Neural progenitor cell (in vitro differentiated cells): ENCODE results near the gene TTLL9. TPM values are rescaled to one million over a fixed set of nuclear protein-coding genes. Genes with fewer than 3 reads are reported as not detected.

ENCODE experiments used
- DNase-seq: peaks from one replicate; pipeline ENCODE4 v3.0.0-alpha.2; 2016; ENCODE audit warnings: low spot score
- H2AFZ ChIP-seq: fragments of 200-600 bp; sonication (generic); replicated peaks from 2 replicates; pipeline ENCODE4 v1.6.1; 2016; ENCODE audit warnings: antibody characterized with exemption
- H3F3A ChIP-seq: fragments of 200-600 bp; sonication (generic); 2 replicates; pipeline ENCODE4 v1.6.1; 2016; ENCODE audit warnings: antibody characterized with exemption, low read depth
- H3K27ac ChIP-seq: fragments of 200-600 bp; sonication (generic); 2 replicates; pipeline ENCODE4 v1.5.1; 2016; ENCODE audit warnings: mild to moderate bottlenecking
- H3K27me3 ChIP-seq: fragments of 200-600 bp; sonication (generic); 2 replicates; pipeline ENCODE4 v1.6.1; 2016; ENCODE audit warnings: mild to moderate bottlenecking, moderate library complexity
- H3K36me3 ChIP-seq: fragments of 200-600 bp; sonication (generic); 2 replicates; pipeline ENCODE4 v1.5.1; 2016
- H3K4me1 ChIP-seq: fragments of 200-600 bp; sonication (generic); 2 replicates; pipeline ENCODE4 v1.6.1; 2016; ENCODE audit warnings: mixed run types
- H3K4me2 ChIP-seq: fragments of 200-600 bp; sonication (generic); 2 replicates; pipeline ENCODE4 v1.6.1; 2016
- H3K4me3 ChIP-seq: fragments of 200-600 bp; sonication (generic); 2 replicates; pipeline ENCODE4 v1.5.1; 2016
- H3K79me2 ChIP-seq: fragments of 200-600 bp; sonication (generic); 2 replicates; pipeline ENCODE4 v1.6.1; 2016; ENCODE audit warnings: low read depth
- H3K9ac ChIP-seq: fragments of 200-600 bp; sonication (generic); 2 replicates; pipeline ENCODE4 v1.6.1; 2016
- H3K9me3 ChIP-seq: fragments of 200-600 bp; sonication (generic); 2 replicates; pipeline ENCODE4 v1.5.1; 2016; ENCODE audit warnings: low read depth
- H4K20me1 ChIP-seq: fragments of 200-600 bp; sonication (generic); 2 replicates; pipeline ENCODE4 v1.6.1; 2016; ENCODE audit warnings: low read depth
- H3K27ac Mint-ChIP-seq: 3 replicates; pipeline ENCODE4 v1.8.0; 2021; ENCODE audit warnings: mixed read lengths
- H3K27me3 Mint-ChIP-seq: 2 replicates; pipeline ENCODE4 v1.8.0; 2022; ENCODE audit warnings: low read depth, mild to moderate bottlenecking, inconsistent platforms, moderate library complexity, mixed read lengths; ENCODE audit not compliant: insufficient read depth
- H3K36me3 Mint-ChIP-seq: 3 replicates; pipeline ENCODE4 v1.8.0; 2021; ENCODE audit warnings: mixed read lengths
- H3K4me1 Mint-ChIP-seq: 3 replicates; pipeline ENCODE4 v1.8.0; 2021; ENCODE audit warnings: mixed read lengths
- H3K4me3 Mint-ChIP-seq: 3 replicates; pipeline ENCODE4 v1.8.0; 2021; ENCODE audit warnings: mild to moderate bottlenecking, moderate library complexity, mixed read lengths
- H3K9me3 Mint-ChIP-seq: 3 replicates; pipeline ENCODE4 v1.8.0; 2020; ENCODE audit warnings: mixed read lengths
- CTCF ChIP-seq: fragments of 200-600 bp; sonication (generic); IDR thresholded peaks from 2 replicates; pipeline ENCODE4 v1.5.1; 2017; ENCODE audit warnings: antibody characterized with exemption, mild to moderate bottlenecking
- EZH2 ChIP-seq: fragments of 200-600 bp; sonication (generic); IDR thresholded peaks from 2 replicates; pipeline ENCODE4 v1.6.1; 2017; ENCODE audit warnings: antibody characterized with exemption, mild to moderate bottlenecking, moderate library complexity
- EZH2phosphoT487 ChIP-seq: fragments of 200-600 bp; sonication (generic); IDR thresholded peaks from 2 replicates; pipeline ENCODE4 v1.6.1; 2017; ENCODE audit warnings: antibody characterized with exemption
- total RNA-seq: library from RNA; depleted of rRNA; stranded (reverse); fragments of >200 nt; gene quantifications from 2 replicates; pipeline ENCODE4 v1.2.3, GENCODE V29; 2015; ENCODE audit warnings: low replicate concordance

Gene TTLL9
- total RNA-seq, 1 donor from 2014 or later = not detected

GRCh38 chr20:31922588-31922987, 52.2 kb downstream of the TTLL9 start:
- no peak overlapping the region for H3K27ac ChIP-seq
- no peaks in the 10 kb centered on the region for H4K20me1 ChIP-seq
- H2AFZ ChIP-seq = no peak overlapping the region
- Mint-ChIP-seq H3K27ac (no peak overlapping the region), H3K4me1 (peaks cover 36% of the 10 kb centered on the region), H3K9me3 (peaks cover 2% of the 10 kb centered on the region), H3K27me3 (peaks cover 13% of the 10 kb centered on the region), H3K4me3 (no peak overlapping the region), H3K36me3 (no peaks in the 10 kb centered on the region)
- peaks cover 3% of the 10 kb centered on the region for H3F3A ChIP-seq
- no peaks in the 10 kb centered on the region for H3K36me3 ChIP-seq
- no peaks in the 10 kb centered on the region for H3K79me2 ChIP-seq
- no peaks in the 10 kb centered on the region for H3K27me3 ChIP-seq
- H3K4me2 ChIP-seq = no peak overlapping the region
- H3K9ac ChIP-seq = no peak overlapping the region
- no peak for DNase-seq
- H3K4me1 ChIP-seq = peaks cover 8% of the 10 kb centered on the region
- no peak for TF ChIP-seq EZH2phosphoT487
- no peak for TF ChIP-seq CTCF
- no peak for TF ChIP-seq EZH2
- no peak overlapping the region for H3K4me3 ChIP-seq
- H3K9me3 ChIP-seq = no peaks in the 10 kb centered on the region

- H3K27me3 ChIP-seq = no peaks in the 10 kb centered on the region
- no peak overlapping the region for H3K4me3 Mint-ChIP-seq
- H4K20me1 ChIP-seq = no peaks in the 10 kb centered on the region
- no peaks in the 10 kb centered on the region for H3K79me2 ChIP-seq
- peak; percentile 47 for DNase-seq
- H2AFZ ChIP-seq = no peak overlapping the region
- peaks cover 12% of the 10 kb centered on the region for H3K27me3 Mint-ChIP-seq
- H3K9me3 ChIP-seq = no peaks in the 10 kb centered on the region
- no peak overlapping the region for H3K27ac ChIP-seq
- peak overlapping the region; percentile 76 for H3K27ac Mint-ChIP-seq
- peaks cover 8% of the 10 kb centered on the region for H3K4me1 ChIP-seq
- no peak overlapping the region for H3K9ac ChIP-seq
- no peak for TF ChIP-seq EZH2phosphoT487
- no peak for TF ChIP-seq CTCF
- TF ChIP-seq EZH2 = no peak
- no peaks in the 10 kb centered on the region for H3K36me3 Mint-ChIP-seq
- H3K4me3 ChIP-seq = no peak overlapping the region
- H3K4me1 Mint-ChIP-seq = peaks cover 25% of the 10 kb centered on the region
- peaks cover 3% of the 10 kb centered on the region for H3F3A ChIP-seq
- H3K36me3 ChIP-seq = no peaks in the 10 kb centered on the region
- peak overlapping the region; percentile 17 for H3K4me2 ChIP-seq
- H3K9me3 Mint-ChIP-seq = peaks cover 2% of the 10 kb centered on the region
Measured at GRCh38 chr20:31923388-31924331, 53.2 kb downstream of the TTLL9 start.

DNA sequence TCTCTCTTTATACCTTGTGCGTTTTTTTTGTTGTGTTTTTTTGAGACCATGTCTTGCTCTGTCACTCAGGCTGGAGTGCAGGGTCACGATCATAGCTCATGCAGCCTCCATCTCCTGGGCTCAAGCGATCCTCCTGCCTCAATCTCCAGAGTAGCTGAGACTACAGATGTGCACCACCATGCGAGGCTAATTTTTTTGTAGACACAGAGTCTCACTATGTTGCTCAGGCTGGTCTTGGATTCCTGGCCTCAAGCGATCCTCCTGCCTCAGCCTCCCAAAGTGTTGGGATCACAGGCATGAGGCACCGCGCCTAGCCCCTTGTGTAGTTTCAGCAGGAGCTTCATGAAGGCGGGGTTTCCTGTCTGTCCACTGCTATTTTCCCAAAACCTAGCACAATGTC, 54.1 kb downstream of the TTLL9 start:
- H3F3A ChIP-seq = peaks cover 3% of the 10 kb centered on the region
- peaks cover 17% of the 10 kb centered on the region for H3K4me1 Mint-ChIP-seq
- H3K4me3 Mint-ChIP-seq = no peak overlapping the region
- H3K27ac Mint-ChIP-seq = no peak overlapping the region
- no peak overlapping the region for H2AFZ ChIP-seq
- H3K27ac ChIP-seq = no peak overlapping the region
- no peak overlapping the region for H3K4me3 ChIP-seq
- peaks cover 2% of the 10 kb centered on the region for H3K9me3 Mint-ChIP-seq
- H3K36me3 ChIP-seq = no peaks in the 10 kb centered on the region
- H3K9ac ChIP-seq = no peak overlapping the region
- no peak for TF ChIP-seq EZH2
- H3K9me3 ChIP-seq = no peaks in the 10 kb centered on the region
- no peaks in the 10 kb centered on the region for H3K36me3 Mint-ChIP-seq
- H3K79me2 ChIP-seq = no peaks in the 10 kb centered on the region
- no peaks in the 10 kb centered on the region for H4K20me1 ChIP-seq
- no peaks in the 10 kb centered on the region for H3K27me3 ChIP-seq
- H3K4me1 ChIP-seq = peaks cover 8% of the 10 kb centered on the region
- DNase-seq = no peak
- no peak overlapping the region for H3K4me2 ChIP-seq
- H3K27me3 Mint-ChIP-seq = peaks cover 11% of the 10 kb centered on the region

GRCh38 chr20:31925631-31926030, 55.2 kb downstream of the TTLL9 start:
- Histone ChIP-seq H3F3A (peaks cover 3% of the 10 kb centered on the region), H3K4me1 (peaks cover 8% of the 10 kb centered on the region), H4K20me1 (no peaks in the 10 kb centered on the region), H3K36me3 (no peaks in the 10 kb centered on the region), H3K4me2 (no peak overlapping the region), H3K9me3 (no peaks in the 10 kb centered on the region), H2AFZ (no peak overlapping the region), H3K27ac (no peak overlapping the region), H3K9ac (no peak overlapping the region), H3K27me3 (no peaks in the 10 kb centered on the region), H3K4me3 (no peak overlapping the region), H3K79me2 (no peaks in the 10 kb centered on the region)
- peaks cover 5% of the 10 kb centered on the region for H3K27me3 Mint-ChIP-seq
- no peaks in the 10 kb centered on the region for H3K36me3 Mint-ChIP-seq
- DNase-seq = no peak
- peaks cover 2% of the 10 kb centered on the region for H3K9me3 Mint-ChIP-seq
- TF ChIP-seq EZH2 (no peak), CTCF (no peak), EZH2phosphoT487 (no peak)
- H3K27ac Mint-ChIP-seq = no peak overlapping the region
- no peak overlapping the region for H3K4me3 Mint-ChIP-seq
- H3K4me1 Mint-ChIP-seq = peaks cover 12% of the 10 kb centered on the region
